GM19395 (cell line): ENCODE measurements around the gene KLHL24.
"Not testable (repeated sequence)": the region's sequence is repeated elsewhere in the genome, so short reads cannot be mapped to it uniquely, and the experiment has no call there.

Experiments
- ATAC-seq: cut with Tn5 transposase; IDR thresholded peaks from one replicate; pipeline ENCODE4 v1.9.1; 2021; ENCODE audit warnings: mild to moderate bottlenecking, moderate library complexity; ENCODE audit not compliant: unreplicated experiment

KLHL24 gene

GRCh38 chr3:183695569-183696364 is 60.3 kb downstream of the KLHL24 start:
- ATAC-seq, result no peak

GRCh38 chr3:183697123-183697609 is 61.7 kb downstream of the KLHL24 start:
- peak; percentile 1 for ATAC-seq

- peak; percentile 70 for ATAC-seq
Measured at GRCh38 chr3:183697610-183698317, 62.3 kb downstream of the KLHL24 start, which contains the start of gene YEATS2. Gene YEATS2 (plus strand): TSS chr3:183697797. CDS start chr3:183715163, 17,366 bp downstream.

- ATAC-seq, result peak; percentile 34
Measured at GRCh38 chr3:183698318-183698751, 62.9 kb downstream of the KLHL24 start.

- no peak for ATAC-seq
Measured at GRCh38 chr3:183698756-183699155, 63.3 kb downstream of the KLHL24 start.

- ATAC-seq, result no peak
Measured at GRCh38 chr3:183699238-183699947, 64.0 kb downstream of the KLHL24 start.

GRCh38 chr3:183701744-183702143 is 66.3 kb downstream of the KLHL24 start:
- ATAC-seq, result no peak

GRCh38 chr3:183703892-183704291 is 68.5 kb downstream of the KLHL24 start:
- ATAC-seq, result not testable (repeated sequence)

GRCh38 chr3:183710231-183710630 is 74.8 kb downstream of the KLHL24 start:
- ATAC-seq, result no peak

GRCh38 chr3:183711516-183711915 is 76.1 kb downstream of the KLHL24 start:
- no peak for ATAC-seq

GRCh38 chr3:183714622-183715021 is 79.2 kb downstream of the KLHL24 start:
- ATAC-seq, result no peak

- no peak for ATAC-seq
Measured at GRCh38 chr3:183718012-183718411, 82.6 kb downstream of the KLHL24 start.

GRCh38 chr3:183725387-183725786 is 90.0 kb downstream of the KLHL24 start:
- no peak for ATAC-seq

- ATAC-seq, result no peak
Measured at GRCh38 chr3:183728204-183728603, 92.8 kb downstream of the KLHL24 start.

GRCh38 chr3:183730361-183730760 is 94.9 kb downstream of the KLHL24 start:
- ATAC-seq, result no peak

GRCh38 chr3:183731611-183732010 is 96.2 kb downstream of the KLHL24 start:
- ATAC-seq, result no peak

- ATAC-seq, result no peak
Measured at GRCh38 chr3:183733553-183733952, 98.1 kb downstream of the KLHL24 start.
